Neural progenitor cell (in vitro differentiated cells): ENCODE data around the gene TGFBR3.

Experiments
- CTCF ChIP-seq: fragments of 200-600 bp; sonication (generic); IDR thresholded peaks from 2 replicates; pipeline ENCODE4 v1.5.1; 2017; ENCODE audit warnings: antibody characterized with exemption, mild to moderate bottlenecking
- EZH2 ChIP-seq: fragments of 200-600 bp; sonication (generic); IDR thresholded peaks from 2 replicates; pipeline ENCODE4 v1.6.1; 2017; ENCODE audit warnings: antibody characterized with exemption, mild to moderate bottlenecking, moderate library complexity
- EZH2phosphoT487 ChIP-seq: fragments of 200-600 bp; sonication (generic); IDR thresholded peaks from 2 replicates; pipeline ENCODE4 v1.6.1; 2017; ENCODE audit warnings: antibody characterized with exemption

GRCh38 chr1:91770667-91771268 lies 115.2 kb downstream of the TGFBR3 start:
- TF ChIP-seq CTCF = no peak
- no peak for TF ChIP-seq EZH2phosphoT487
- no peak for TF ChIP-seq EZH2
